Measurements from ENCODE around the gene ATG13.

Gene ATG13

DNA sequence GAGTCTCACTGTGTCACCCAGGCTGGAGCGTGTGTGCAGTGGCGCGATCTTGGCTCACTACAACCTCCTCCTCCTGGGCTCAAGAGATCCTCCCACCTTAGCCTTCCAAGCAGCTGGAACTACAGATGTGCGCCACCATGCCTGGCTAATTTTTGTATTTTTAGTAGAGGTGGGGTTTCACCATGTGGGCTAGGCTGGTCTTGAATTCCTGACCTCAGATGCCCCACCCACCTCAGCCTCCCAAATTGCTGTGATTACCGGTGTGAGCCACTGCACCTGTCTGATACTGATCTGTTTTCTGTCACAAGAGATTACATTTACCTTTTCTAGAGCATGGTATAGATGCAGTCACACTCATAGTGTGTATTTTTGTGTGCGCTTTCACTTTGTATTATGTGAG lies 11.6 kb downstream of the ATG13 start:
- no peak overlapping the region for H3K27ac ChIP-seq (ENCODE audit: low read depth, low read length)
- H3K27me3 ChIP-seq (ENCODE audit: control insufficient read depth in 1 of 2, insufficient read depth in 2 of 2, low read length in 2 of 2), result no peaks in the 10 kb centered on the region
- peaks cover 11 to 51% of the 10 kb centered on the region in 2 donors for H3K36me3 ChIP-seq (ENCODE audit: control insufficient read depth in 1 of 2, insufficient read depth in 2 of 2, low read length in 2 of 2)

DNA sequence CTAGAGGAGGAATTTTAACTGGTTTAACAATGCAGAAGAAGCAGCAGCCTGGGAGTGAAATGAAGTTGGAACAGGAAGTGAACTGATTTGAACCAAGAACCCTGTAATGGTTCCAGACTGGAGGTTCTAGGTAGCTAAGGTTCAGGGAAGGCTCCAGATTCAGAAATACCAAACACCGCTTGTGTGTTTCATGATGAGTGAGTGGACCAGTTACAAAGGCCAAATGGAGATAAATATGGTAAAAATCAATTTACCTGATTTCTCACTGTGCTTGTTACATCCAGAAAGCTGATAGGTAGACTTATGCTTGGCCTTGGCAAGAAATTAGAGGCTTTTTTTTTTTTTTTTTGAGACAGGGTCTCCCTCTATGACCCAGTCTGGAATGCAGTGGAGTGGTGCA lies 12.9 kb downstream of the ATG13 start:
- Histone ChIP-seq H3K9ac (ENCODE audit: low read depth in 1 of 2, low read length in 2 of 2) (no peak overlapping the region), H3K27me3 (ENCODE audit: control insufficient read depth in 1 of 2, insufficient read depth in 2 of 2, low read length in 2 of 2) (no peaks in the 10 kb centered on the region), H3K27ac (ENCODE audit: low read depth, low read length) (no peak overlapping the region), H3K4me3 (ENCODE audit: low read depth in 1 of 2, low read length in 2 of 2) (no peak overlapping the region), H3K9me3 (ENCODE audit: control insufficient read depth in 1 of 2, low read length in 2 of 2) (no peaks in the 10 kb centered on the region), H3K36me3 (ENCODE audit: control insufficient read depth in 1 of 2, insufficient read depth in 2 of 2, low read length in 2 of 2) (peaks cover 11 to 42% of the 10 kb centered on the region in 2 donors), H3K4me1 (ENCODE audit: control insufficient read depth in 1 of 2, insufficient read depth in 2 of 2, low read length in 2 of 2) (peaks cover 0 to 4% of the 10 kb centered on the region in 2 donors)

More for the DNA sequence above, 11.6 kb downstream of the ATG13 start:
- peaks cover 0 to 4% of the 10 kb centered on the region in 2 donors for H3K4me1 ChIP-seq (ENCODE audit: control insufficient read depth in 1 of 2, insufficient read depth in 2 of 2, low read length in 2 of 2)
- no peak overlapping the region for H3K4me3 ChIP-seq (ENCODE audit: low read depth in 1 of 2, low read length in 2 of 2)
- H3K9ac ChIP-seq (ENCODE audit: low read depth in 1 of 2, low read length in 2 of 2), result no peak overlapping the region
- H3K9me3 ChIP-seq (ENCODE audit: control insufficient read depth in 1 of 2, low read length in 2 of 2), result no peaks in the 10 kb centered on the region

DNA sequence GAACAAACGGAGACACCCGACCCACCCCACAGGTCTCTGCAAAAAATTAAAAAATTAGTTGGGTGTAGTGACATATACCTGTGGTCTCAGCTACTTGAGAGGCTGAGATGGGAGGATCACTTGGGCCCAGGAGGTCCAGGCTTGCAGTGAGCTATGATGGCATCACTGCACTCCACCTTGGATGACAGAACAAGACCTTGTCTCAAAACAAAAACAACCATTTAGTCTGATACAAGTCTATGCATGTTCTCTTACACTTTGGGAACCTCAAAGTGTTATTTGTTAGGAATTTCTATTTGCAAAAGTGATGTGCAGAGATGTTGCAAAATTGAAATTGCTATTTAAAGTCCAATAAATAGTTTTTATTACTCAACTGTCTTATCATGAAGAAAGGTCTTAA lies 14.3 kb downstream of the ATG13 start:
- H3K27me3 ChIP-seq (ENCODE audit: control insufficient read depth in 1 of 2, insufficient read depth in 2 of 2, low read length in 2 of 2), result no peaks in the 10 kb centered on the region
- peaks cover 12 to 33% of the 10 kb centered on the region in 2 donors for H3K36me3 ChIP-seq (ENCODE audit: control insufficient read depth in 1 of 2, insufficient read depth in 2 of 2, low read length in 2 of 2)
- H3K9me3 ChIP-seq (ENCODE audit: control insufficient read depth in 1 of 2, low read length in 2 of 2), result no peaks in the 10 kb centered on the region
- no peak overlapping the region for H3K9ac ChIP-seq (ENCODE audit: low read depth in 1 of 2, low read length in 2 of 2)
- H3K4me1 ChIP-seq (ENCODE audit: control insufficient read depth in 1 of 2, insufficient read depth in 2 of 2, low read length in 2 of 2), result no peaks in the 10 kb centered on the region
- no peak overlapping the region for H3K4me3 ChIP-seq (ENCODE audit: low read depth in 1 of 2, low read length in 2 of 2)
- H3K27ac ChIP-seq (ENCODE audit: low read depth, low read length), result no peak overlapping the region

DNA sequence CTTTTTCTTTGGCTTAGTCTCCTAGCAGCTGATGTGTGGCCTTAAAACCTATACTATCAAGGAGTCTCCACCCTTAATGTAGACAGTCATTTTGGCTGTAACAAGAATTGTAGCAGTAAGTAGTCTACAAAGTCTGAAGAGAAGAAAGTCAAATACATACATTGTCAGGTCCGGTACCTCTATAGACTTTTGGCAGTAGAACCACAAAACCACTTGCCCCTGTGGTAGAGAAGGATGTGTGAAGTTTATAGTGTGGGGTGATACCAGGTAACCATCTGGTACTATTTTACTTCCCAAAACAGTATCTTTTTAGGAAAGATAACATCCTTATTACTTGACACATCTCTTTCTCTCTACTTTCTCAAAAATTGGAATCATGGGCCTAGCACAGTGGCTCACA lies 15.1 kb downstream of the ATG13 start:
- Histone ChIP-seq H3K36me3 (ENCODE audit: control insufficient read depth in 1 of 2, insufficient read depth in 2 of 2, low read length in 2 of 2) (peaks cover 12 to 33% of the 10 kb centered on the region in 2 donors), H3K9me3 (ENCODE audit: control insufficient read depth in 1 of 2, low read length in 2 of 2) (no peaks in the 10 kb centered on the region), H3K4me3 (ENCODE audit: low read depth in 1 of 2, low read length in 2 of 2) (no peak overlapping the region), H3K9ac (ENCODE audit: low read depth in 1 of 2, low read length in 2 of 2) (no peak overlapping the region), H3K4me1 (ENCODE audit: control insufficient read depth in 1 of 2, insufficient read depth in 2 of 2, low read length in 2 of 2) (no peaks in the 10 kb centered on the region), H3K27me3 (ENCODE audit: control insufficient read depth in 1 of 2, insufficient read depth in 2 of 2, low read length in 2 of 2) (no peaks in the 10 kb centered on the region), H3K27ac (ENCODE audit: low read depth, low read length) (no peak overlapping the region)

DNA sequence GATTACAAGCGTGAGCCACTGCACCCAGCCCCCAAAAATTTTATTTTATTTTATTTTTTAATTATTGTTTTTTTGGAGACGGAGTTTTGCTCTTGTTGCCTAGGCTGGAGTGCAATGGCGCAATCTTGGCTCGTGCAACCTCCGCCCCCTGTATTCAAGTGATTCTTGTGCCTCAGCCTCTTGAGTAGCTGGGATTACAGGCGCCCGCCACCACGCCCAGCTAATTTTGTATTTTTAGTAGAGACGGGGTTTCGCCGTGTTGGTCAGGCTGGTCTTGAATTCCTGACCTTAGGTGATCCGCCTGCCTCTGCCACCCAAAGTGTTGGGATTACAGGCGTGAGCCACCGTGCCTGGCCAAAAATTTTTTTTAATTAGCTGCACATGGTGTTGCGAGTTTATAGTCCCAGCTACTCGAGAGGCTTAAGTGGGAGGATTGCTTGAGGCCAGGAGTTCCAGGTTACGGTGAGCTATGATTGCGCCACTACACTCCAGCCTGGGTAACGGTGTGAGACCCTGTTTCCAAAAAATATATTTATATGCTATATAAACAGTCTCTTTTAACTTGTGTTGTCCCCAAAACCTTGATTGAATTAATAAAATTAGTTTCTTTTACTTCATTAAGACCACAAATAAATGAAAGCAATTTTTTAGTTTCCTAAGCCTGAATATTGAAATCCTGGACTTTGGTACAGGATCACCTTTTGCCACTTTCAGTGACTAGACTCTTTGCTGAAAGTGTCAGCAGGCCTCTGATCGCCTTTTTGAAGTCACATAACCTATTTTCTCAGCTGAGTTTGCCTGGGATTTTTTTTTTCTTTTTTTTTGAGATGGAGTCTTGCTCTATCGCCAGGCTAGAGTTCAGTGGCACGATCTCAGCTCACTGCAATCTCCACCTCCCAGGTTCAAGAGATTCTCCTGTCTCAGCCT lies 16.2 kb downstream of the ATG13 start:
- Histone ChIP-seq H3K27me3 (ENCODE audit: control insufficient read depth in 1 of 2, insufficient read depth in 2 of 2, low read length in 2 of 2) (no peaks in the 10 kb centered on the region), H3K9ac (ENCODE audit: low read depth in 1 of 2, low read length in 2 of 2) (no peak overlapping the region), H3K4me3 (ENCODE audit: low read depth in 1 of 2, low read length in 2 of 2) (no peak overlapping the region), H3K36me3 (ENCODE audit: control insufficient read depth in 1 of 2, insufficient read depth in 2 of 2, low read length in 2 of 2) (peaks cover 12 to 37% of the 10 kb centered on the region in 2 donors), H3K4me1 (ENCODE audit: control insufficient read depth in 1 of 2, insufficient read depth in 2 of 2, low read length in 2 of 2) (no peaks in the 10 kb centered on the region), H3K9me3 (ENCODE audit: control insufficient read depth in 1 of 2, low read length in 2 of 2) (no peaks in the 10 kb centered on the region), H3K27ac (ENCODE audit: low read depth, low read length) (no peak overlapping the region)

DNA sequence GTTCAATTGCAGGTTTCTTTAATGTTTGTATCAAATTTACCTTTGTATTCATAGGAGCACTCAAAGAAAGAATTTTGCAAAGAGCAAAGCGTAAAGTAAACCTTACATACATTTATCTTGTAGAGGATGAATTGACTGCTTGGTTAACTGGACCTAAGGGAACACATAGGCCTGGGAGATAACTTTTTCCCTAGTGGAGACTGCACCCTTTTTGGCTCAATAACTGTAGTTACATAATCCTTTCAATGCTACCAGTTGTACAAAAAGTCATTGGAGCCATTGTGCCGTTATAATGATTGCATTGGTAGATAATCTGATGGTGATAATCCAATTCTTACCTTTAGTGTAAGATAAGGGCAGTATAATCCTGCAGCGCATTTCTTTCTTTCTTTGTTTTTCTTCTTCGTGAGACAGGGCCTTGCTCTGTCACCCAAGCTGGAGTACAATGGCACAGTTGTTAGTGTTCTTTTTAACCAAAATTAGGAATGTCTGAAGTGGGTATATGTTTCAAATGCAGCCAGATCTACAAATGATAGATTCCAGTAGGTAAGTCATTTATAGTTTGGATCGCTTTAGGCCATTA lies 18.3 kb downstream of the ATG13 start:
- H3K36me3 ChIP-seq (ENCODE audit: control insufficient read depth in 1 of 2, insufficient read depth in 2 of 2, low read length in 2 of 2), result peaks cover 6 to 28% of the 10 kb centered on the region in 2 donors

DNA sequence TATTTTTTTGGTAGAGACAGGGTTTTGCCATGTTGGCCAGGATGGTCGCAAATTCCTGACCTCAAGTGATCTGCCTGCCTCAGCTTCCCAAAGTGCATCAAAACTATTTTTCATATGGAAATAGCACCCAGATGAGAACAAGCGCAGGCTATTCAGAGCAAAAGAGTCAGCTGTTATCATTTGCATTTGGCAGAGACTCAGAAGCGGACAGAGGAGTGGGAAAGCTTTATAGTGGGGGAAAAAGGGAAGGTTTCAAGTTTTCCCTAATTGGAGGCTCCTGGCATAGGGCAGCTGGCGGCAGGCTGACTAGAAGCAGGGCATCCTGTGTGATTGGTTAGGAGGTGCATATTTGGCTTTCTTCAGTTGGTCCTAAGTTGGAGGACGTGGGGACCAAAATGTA lies 20.2 kb downstream of the ATG13 start:
- Histone ChIP-seq H3K27ac (ENCODE audit: low read depth, low read length) (no peak overlapping the region), H3K4me3 (ENCODE audit: low read depth in 1 of 2, low read length in 2 of 2) (no peak overlapping the region), H3K4me1 (ENCODE audit: control insufficient read depth in 1 of 2, insufficient read depth in 2 of 2, low read length in 2 of 2) (peaks cover 6 to 11% of the 10 kb centered on the region in 2 donors), H3K9me3 (ENCODE audit: control insufficient read depth in 1 of 2, low read length in 2 of 2) (no peaks in the 10 kb centered on the region), H3K9ac (ENCODE audit: low read depth in 1 of 2, low read length in 2 of 2) (no peak overlapping the region), H3K36me3 (ENCODE audit: control insufficient read depth in 1 of 2, insufficient read depth in 2 of 2, low read length in 2 of 2) (peaks cover 6 to 10% of the 10 kb centered on the region in 2 donors), H3K27me3 (ENCODE audit: control insufficient read depth in 1 of 2, insufficient read depth in 2 of 2, low read length in 2 of 2) (no peaks in the 10 kb centered on the region)

More for the DNA sequence above, 18.3 kb downstream of the ATG13 start:
- no peak overlapping the region for H3K9ac ChIP-seq (ENCODE audit: low read depth in 1 of 2, low read length in 2 of 2)
- no peak overlapping the region for H3K4me3 ChIP-seq (ENCODE audit: low read depth in 1 of 2, low read length in 2 of 2)
- H3K4me1 ChIP-seq (ENCODE audit: control insufficient read depth in 1 of 2, insufficient read depth in 2 of 2, low read length in 2 of 2), result peaks cover 5 to 7% of the 10 kb centered on the region in 2 donors
- no peak overlapping the region for H3K27ac ChIP-seq (ENCODE audit: low read depth, low read length)
- H3K9me3 ChIP-seq (ENCODE audit: control insufficient read depth in 1 of 2, low read length in 2 of 2), result no peaks in the 10 kb centered on the region
- no peaks in the 10 kb centered on the region for H3K27me3 ChIP-seq (ENCODE audit: control insufficient read depth in 1 of 2, insufficient read depth in 2 of 2, low read length in 2 of 2)

DNA sequence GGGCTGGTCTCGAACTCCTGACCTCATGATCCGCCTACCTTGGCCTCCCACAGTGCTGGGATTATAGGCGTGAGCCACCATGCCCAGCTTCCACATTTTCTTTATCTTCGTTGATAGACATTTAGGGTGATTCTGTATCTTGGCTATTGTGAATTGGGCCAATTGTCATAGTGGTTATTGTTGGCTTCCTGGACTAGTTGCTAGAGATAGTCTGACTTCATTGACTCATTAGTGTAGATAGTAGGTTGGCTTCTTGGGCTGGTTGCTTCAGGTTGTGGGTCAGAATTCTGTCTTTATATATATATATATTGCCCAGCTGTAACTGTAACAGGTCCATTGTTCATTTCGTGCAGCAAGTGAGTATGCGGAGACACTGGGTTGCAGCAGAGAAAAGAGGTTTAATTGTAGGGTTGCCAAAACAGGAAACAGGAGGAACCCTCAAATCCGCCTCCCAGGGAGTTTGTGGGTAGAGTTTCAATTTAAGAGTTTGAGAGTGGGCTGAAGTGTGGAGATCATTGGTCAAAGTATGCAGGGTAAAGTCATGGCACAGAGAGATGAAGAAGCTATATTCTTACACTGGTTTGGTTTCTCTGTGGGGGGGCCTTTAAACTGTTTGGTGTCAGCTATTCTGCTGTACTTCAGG lies 22.0 kb downstream of the ATG13 start:
- no peak overlapping the region for H3K4me3 ChIP-seq (ENCODE audit: low read depth in 1 of 2, low read length in 2 of 2)
- no peaks in the 10 kb centered on the region for H3K27me3 ChIP-seq (ENCODE audit: control insufficient read depth in 1 of 2, insufficient read depth in 2 of 2, low read length in 2 of 2)
- no peak overlapping the region for H3K9ac ChIP-seq (ENCODE audit: low read depth in 1 of 2, low read length in 2 of 2)
- no peak overlapping the region for H3K27ac ChIP-seq (ENCODE audit: low read depth, low read length)
- H3K36me3 ChIP-seq (ENCODE audit: control insufficient read depth in 1 of 2, insufficient read depth in 2 of 2, low read length in 2 of 2), result peaks cover 9 to 14% of the 10 kb centered on the region in 2 donors
- H3K9me3 ChIP-seq (ENCODE audit: control insufficient read depth in 1 of 2, low read length in 2 of 2), result no peaks in the 10 kb centered on the region
- peaks cover 6 to 11% of the 10 kb centered on the region in 2 donors for H3K4me1 ChIP-seq (ENCODE audit: control insufficient read depth in 1 of 2, insufficient read depth in 2 of 2, low read length in 2 of 2)

DNA sequence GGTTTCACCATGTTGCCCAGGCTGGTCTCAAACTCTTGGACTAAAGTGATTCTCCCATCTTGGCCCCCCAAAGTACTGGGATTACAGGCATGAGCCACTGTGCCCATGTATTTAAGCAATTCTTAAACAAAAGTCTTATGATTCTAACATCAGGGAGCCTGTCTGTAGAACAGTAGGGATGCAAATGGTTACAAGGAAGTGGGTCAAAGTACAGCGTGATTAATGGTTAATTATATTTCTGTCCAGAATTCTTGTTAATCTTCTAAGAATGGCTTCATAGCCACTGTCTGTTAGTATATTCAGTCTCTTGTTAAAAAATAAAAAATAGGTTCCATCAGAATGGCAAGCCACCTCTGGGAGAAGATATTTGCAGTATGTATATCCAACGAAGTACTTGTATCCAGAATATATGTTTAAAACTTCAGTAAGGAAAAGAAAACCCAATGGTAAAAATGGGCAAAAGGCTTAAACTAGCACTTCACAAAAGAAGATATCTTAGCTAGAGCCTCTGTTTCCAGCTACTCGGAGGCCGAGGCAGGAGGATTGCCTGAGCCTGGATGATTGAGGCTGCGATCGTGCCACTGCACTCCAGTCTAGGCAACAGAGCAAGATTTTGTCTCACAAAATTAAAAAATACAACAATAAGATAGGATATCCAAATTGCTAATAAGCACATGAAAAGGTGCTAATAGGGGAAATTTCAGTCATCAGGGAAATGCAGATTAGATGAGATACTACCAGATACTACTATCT lies 22.9 kb downstream of the ATG13 start:
- H3K36me3 ChIP-seq (ENCODE audit: control insufficient read depth in 1 of 2, insufficient read depth in 2 of 2, low read length in 2 of 2), result peaks cover 9 to 18% of the 10 kb centered on the region in 2 donors
- H3K4me1 ChIP-seq (ENCODE audit: control insufficient read depth in 1 of 2, insufficient read depth in 2 of 2, low read length in 2 of 2), result peaks cover 6 to 11% of the 10 kb centered on the region in 2 donors
- peak overlapping the region; percentile 15 for H3K27ac ChIP-seq (ENCODE audit: low read depth, low read length)
- H3K9ac ChIP-seq (ENCODE audit: low read depth in 1 of 2, low read length in 2 of 2), result no peak overlapping the region
- no peaks in the 10 kb centered on the region for H3K9me3 ChIP-seq (ENCODE audit: control insufficient read depth in 1 of 2, low read length in 2 of 2)
- peak overlapping the region; percentile 11 to 26 for H3K4me3 ChIP-seq (ENCODE audit: low read depth in 1 of 2, low read length in 2 of 2)
- no peaks in the 10 kb centered on the region for H3K27me3 ChIP-seq (ENCODE audit: control insufficient read depth in 1 of 2, insufficient read depth in 2 of 2, low read length in 2 of 2)

Data from duodenal mucosa (tissue), 2 donors.